ENCODE results near the gene C2CD4A.
"Not testable (repeated sequence)": the region's sequence is repeated elsewhere in the genome, so short reads cannot be mapped to it uniquely, and the experiment has no call there.

Gene C2CD4A

GRCh38 chr15:62066663-62067447, at the start of gene C2CD4A:
C2CD4A (plus strand) TSS chr15:62066977; CDS start chr15:62067614, 637 bp downstream.
- DNase-seq, result peak in 2 of 4 experiments; percentile 5 to 31

- DNase-seq, result no peak
Measured at GRCh38 chr15:62020576-62021160, 46.1 kb upstream of the C2CD4A start.

GRCh38 chr15:62021991-62022600, 44.7 kb upstream of the C2CD4A start:
- DNase-seq, result no peak

GRCh38 chr15:62026487-62027262, 40.1 kb upstream of the C2CD4A start:
- DNase-seq, result no peak

- no peak for DNase-seq
Measured at GRCh38 chr15:62027263-62027565, 39.6 kb upstream of the C2CD4A start.

GRCh38 chr15:62027916-62028315, 38.9 kb upstream of the C2CD4A start:
- DNase-seq, result no peak

- DNase-seq, result no peak
Measured at GRCh38 chr15:62035256-62035924, 31.4 kb upstream of the C2CD4A start.

- DNase-seq, result no peak
Measured at GRCh38 chr15:62046078-62046743, 20.6 kb upstream of the C2CD4A start.

GRCh38 chr15:62047282-62047827, 19.4 kb upstream of the C2CD4A start:
- no peak for DNase-seq

- DNase-seq, result not testable (repeated sequence)
Measured at GRCh38 chr15:62048254-62048653, 18.5 kb upstream of the C2CD4A start.

- DNase-seq, result no peak
Measured at GRCh38 chr15:62050115-62050514, 16.7 kb upstream of the C2CD4A start.

- DNase-seq, result no peak
Measured at GRCh38 chr15:62051166-62051565, 15.6 kb upstream of the C2CD4A start.

- DNase-seq, result no peak
Measured at GRCh38 chr15:62052713-62053112, 14.1 kb upstream of the C2CD4A start.

- DNase-seq, result no peak
Measured at GRCh38 chr15:62053439-62054085, 13.2 kb upstream of the C2CD4A start.

GRCh38 chr15:62054979-62055378, 11.8 kb upstream of the C2CD4A start:
- DNase-seq, result no peak

GRCh38 chr15:62057341-62057980, 9.3 kb upstream of the C2CD4A start:
- DNase-seq, result no peak

GRCh38 chr15:62058327-62059028, 8.3 kb upstream of the C2CD4A start:
- no peak for DNase-seq

- no peak for DNase-seq
Measured at GRCh38 chr15:62059108-62059815, 7.5 kb upstream of the C2CD4A start.

GRCh38 chr15:62059816-62060112, 7.0 kb upstream of the C2CD4A start:
- peak in 2 of 4 experiments; percentile 27 to 36 for DNase-seq

Data from activated naive CD4-positive, alpha-beta T cell (primary cell).